ENCODE data around the gene TMEM165. TPM values are rescaled to one million over a fixed set of nuclear protein-coding genes. Genes with fewer than 3 reads are reported as not detected.

Gene TMEM165
- polyA plus RNA-seq, 1 donor (not counting 4 experiments of a cell fraction or from before 2014, with no cell fraction given) = 132 TPM

DNA sequence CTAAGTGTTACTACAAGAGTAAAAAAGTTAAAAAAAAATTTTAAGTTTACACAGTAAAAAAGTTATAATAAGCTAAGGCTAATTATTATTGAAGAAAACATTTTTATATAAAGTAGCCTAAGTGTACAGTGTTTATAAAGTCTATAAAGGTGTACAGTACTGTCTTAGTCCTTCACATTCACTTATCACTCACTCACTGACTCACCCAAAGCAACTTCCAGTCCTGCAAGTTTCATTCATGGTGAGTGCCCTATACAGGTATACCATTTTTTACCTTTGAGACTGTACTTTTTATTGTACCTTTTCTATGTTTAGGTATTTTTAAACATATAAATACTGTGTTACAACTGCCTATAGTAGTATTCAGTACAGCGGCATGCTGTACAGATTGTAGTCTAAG is 74.2 kb downstream of the TMEM165 start:
- no peaks in the 10 kb centered on the region for H3K9me3 ChIP-seq (ENCODE audit: control insufficient read depth, low read depth, low read length)
- no peaks in the 10 kb centered on the region for H4K20me1 ChIP-seq (ENCODE audit: control insufficient read depth, extremely low read depth, insufficient read depth, low read length)
- H3K4me2 ChIP-seq (ENCODE audit: control insufficient read depth, extremely low read depth, insufficient read depth, low read depth, low read length) = no peak overlapping the region
- H3K4me3 ChIP-seq (ENCODE audit: control insufficient read depth in 2 of 3, extremely low read depth in 1 of 3, insufficient read depth in 2 of 3, low read depth in 1 of 3, low read length in 3 of 3) = no peak overlapping the region
- FAIRE-seq (no peak), DNase-seq (ENCODE audit: low read depth, low spot score) (no peak)
- no peak overlapping the region for H2AFZ ChIP-seq (ENCODE audit: control insufficient read depth, low read length)
- no peaks in the 10 kb centered on the region for H3K27me3 ChIP-seq (ENCODE audit: control insufficient read depth, extremely low read depth, insufficient read depth, low read length)
- no peaks in the 10 kb centered on the region for H3K79me2 ChIP-seq (ENCODE audit: control insufficient read depth, insufficient read depth, low read length)
- no peaks in the 10 kb centered on the region for H3K9me1 ChIP-seq (ENCODE audit: control insufficient read depth, extremely low read depth, insufficient read depth, low read length)
- dilution Hi-C loops (cut with MboI; ENCODE audit: extremely low pct_ligation_motif_present, low sequenced_read_pairs) = no loop called here
- H3K4me1 ChIP-seq (ENCODE audit: control insufficient read depth, extremely low read depth, insufficient read depth, low read length) = peaks cover 2% of the 10 kb centered on the region
- TF ChIP-seq, protein P1, sequence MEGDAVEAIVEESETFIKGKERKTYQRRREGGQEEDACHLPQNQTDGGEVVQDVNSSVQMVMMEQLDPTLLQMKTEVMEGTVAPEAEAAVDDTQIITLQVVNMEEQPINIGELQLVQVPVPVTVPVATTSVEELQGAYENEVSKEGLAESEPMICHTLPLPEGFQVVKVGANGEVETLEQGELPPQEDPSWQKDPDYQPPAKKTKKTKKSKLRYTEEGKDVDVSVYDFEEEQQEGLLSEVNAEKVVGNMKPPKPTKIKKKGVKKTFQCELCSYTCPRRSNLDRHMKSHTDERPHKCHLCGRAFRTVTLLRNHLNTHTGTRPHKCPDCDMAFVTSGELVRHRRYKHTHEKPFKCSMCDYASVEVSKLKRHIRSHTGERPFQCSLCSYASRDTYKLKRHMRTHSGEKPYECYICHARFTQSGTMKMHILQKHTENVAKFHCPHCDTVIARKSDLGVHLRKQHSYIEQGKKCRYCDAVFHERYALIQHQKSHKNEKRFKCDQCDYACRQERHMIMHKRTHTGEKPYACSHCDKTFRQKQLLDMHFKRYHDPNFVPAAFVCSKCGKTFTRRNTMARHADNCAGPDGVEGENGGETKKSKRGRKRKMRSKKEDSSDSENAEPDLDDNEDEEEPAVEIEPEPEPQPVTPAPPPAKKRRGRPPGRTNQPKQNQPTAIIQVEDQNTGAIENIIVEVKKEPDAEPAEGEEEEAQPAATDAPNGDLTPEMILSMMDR (optimal IDR thresholded peaks at IDR 0.05 in 1 of 3, IDR thresholded peaks at IDR 0.05 in 1 of 3, conservative IDR thresholded peaks at IDR 0.05 in 1 of 3; ENCODE audit: extremely low read depth in 1 of 3, insufficient read depth in 2 of 3, low read length in 3 of 3) = no peak
- no peak for TF ChIP-seq EZH2 (IDR thresholded peaks at IDR 0.05; ENCODE audit: low read length)
- H3K27ac ChIP-seq (ENCODE audit: control insufficient read depth, insufficient read depth, low read length) = no peak overlapping the region
- peaks cover 5 to 10% of the 10 kb centered on the region in 2 experiments for H3K36me3 ChIP-seq (ENCODE audit: control insufficient read depth in 2 of 2, extremely low read depth in 1 of 2, insufficient read depth in 2 of 2, low read length in 2 of 2)
- no peak overlapping the region for H3K9ac ChIP-seq (ENCODE audit: control insufficient read depth, extremely low read depth, insufficient read depth, low read length)

Small RNAs within 50 kb of the gene (small RNA-seq; reads per million reads assigned to genes)
- 0 reads per million in 3 experiments for gene RF00019 (ENCODE audit: insufficient read length in 3 of 3, low read depth in 3 of 3, low replicate concordance in 1 of 3)

Other genes with a start within 250 kb of the TMEM165 start
- gene SRD5A3, start 49.7 kb upstream of the TMEM165 start, polyA plus RNA-seq = 7.3 to 15.9 TPM (median 15.6 TPM) in 3 replicates
- gene CLOCK, start 151.0 kb downstream of the TMEM165 start, polyA plus RNA-seq = 23.6 to 28.6 TPM (median 27.1 TPM) in 3 replicates
- gene PDCL2, start 196.3 kb downstream of the TMEM165 start, polyA plus RNA-seq = not detected in 3 replicates
- 4.1 to 12.0 TPM (median 5.2 TPM) in 3 replicates for gene NMU, start 240.3 kb downstream of the TMEM165 start, polyA plus RNA-seq

All from keratinocyte (primary cell).